Mucosa of descending colon (tissue), 3 donors: ENCODE measurements around the gene NOC2L. TPM values are rescaled to one million over a fixed set of nuclear protein-coding genes. Genes with fewer than 3 reads are reported as not detected.
A peak's percentile ranks its signal among the peaks of the same experiment; 100 is the strongest.

Experiments used
- ATAC-seq: fragments of 200-7000 bp; cut with Tn5 transposase; one replicate; pipeline ENCODE4 v1.9.1; 2020; ENCODE audit warnings: mild to moderate bottlenecking, moderate library complexity
- DNase-seq, 3 donors: peaks; one replicate each; pipeline ENCODE4 v3.0.0-alpha.2; 2020
- H3K36me3 ChIP-seq: fragments of 200-600 bp; one replicate; pipeline ENCODE4 v1.8.0; 2021; ENCODE audit warnings: low read depth, mild to moderate bottlenecking
- H3K4me1 ChIP-seq: fragments of 200-600 bp; one replicate; pipeline ENCODE4 v1.8.0; 2021; ENCODE audit warnings: low read depth, mild to moderate bottlenecking
- H3K4me3 ChIP-seq: fragments of 200-600 bp; one replicate; pipeline ENCODE4 v1.8.0; 2021; ENCODE audit warnings: mild to moderate bottlenecking
- H3K9me3 ChIP-seq: fragments of 200-600 bp; one replicate; pipeline ENCODE4 v1.8.0; 2021; ENCODE audit warnings: mild to moderate bottlenecking
- CTCF ChIP-seq: fragments of 200-600 bp; IDR thresholded peaks from one replicate; pipeline ENCODE4 v1.8.0; 2022; ENCODE audit warnings: antibody characterized with exemption, mild to moderate bottlenecking
- intact Hi-C, 2 donors: fragments of 100-400 bp; cut with DNase I in 1 of 2; cut with micrococcal nuclease in 1 of 2; formaldehyde crosslinking; loops; one replicate each; pipeline versions ENCODE4 v1.11.0 to v1.11.1; 2022; cut with DNase I, micrococcal nuclease
- total RNA-seq, 3 donors: library from RNA; stranded (reverse); fragmentation: NEBNext Ultra II Directional in 2 of 3; extraction: Animal tissue kit (Norgen Biotek cat#: 25700) in 2 of 3; gene quantifications; one replicate each; pipeline versions ENCODE4 v1.2.1 to v1.2.4, GENCODE V29; 2021 to 2023
- donor health status: DM: no; HTN: no; CAD: no; lungs with moderate emphysema.
- donor health status: DM: no; HTN: no; CAD: no.
- donor health status: DM: no; HTN: yes; CAD: no.

Gene NOC2L
- total RNA-seq, 3 donors from 2014 or later: 47.3 to 56.2 (median 54.6) TPM

GRCh38 chr1:985126-985525 is 26.1 kb upstream of the NOC2L start:
- H3K36me3 ChIP-seq: no peaks in the 10 kb centered on the region
- DNase-seq (no peak), ATAC-seq (no peak)
- no peak for TF ChIP-seq CTCF
- no peaks in the 10 kb centered on the region for H3K4me1 ChIP-seq
- intact Hi-C loops: loop anchor here (5.0 to 10.0 kb wide), 2 partner anchors 77 to 80 kb away; no protein-coding TSS in a partner anchor
- no peaks in the 10 kb centered on the region for H3K9me3 ChIP-seq
- no peak overlapping the region for H3K4me3 ChIP-seq

GRCh38 chr1:984476-984814 is 25.4 kb upstream of the NOC2L start:
- no peaks in the 10 kb centered on the region for H3K36me3 ChIP-seq
- no peak for DNase-seq
- no peak for ATAC-seq
- H3K4me1 ChIP-seq: no peaks in the 10 kb centered on the region
- no peak for TF ChIP-seq CTCF
- H3K4me3 ChIP-seq: no peak overlapping the region
- no peaks in the 10 kb centered on the region for H3K9me3 ChIP-seq
- intact Hi-C loops: loop anchor here in 1 of 2 donors (10.0 kb wide), 1 partner anchor 80 kb away; no protein-coding TSS in a partner anchor

DNA sequence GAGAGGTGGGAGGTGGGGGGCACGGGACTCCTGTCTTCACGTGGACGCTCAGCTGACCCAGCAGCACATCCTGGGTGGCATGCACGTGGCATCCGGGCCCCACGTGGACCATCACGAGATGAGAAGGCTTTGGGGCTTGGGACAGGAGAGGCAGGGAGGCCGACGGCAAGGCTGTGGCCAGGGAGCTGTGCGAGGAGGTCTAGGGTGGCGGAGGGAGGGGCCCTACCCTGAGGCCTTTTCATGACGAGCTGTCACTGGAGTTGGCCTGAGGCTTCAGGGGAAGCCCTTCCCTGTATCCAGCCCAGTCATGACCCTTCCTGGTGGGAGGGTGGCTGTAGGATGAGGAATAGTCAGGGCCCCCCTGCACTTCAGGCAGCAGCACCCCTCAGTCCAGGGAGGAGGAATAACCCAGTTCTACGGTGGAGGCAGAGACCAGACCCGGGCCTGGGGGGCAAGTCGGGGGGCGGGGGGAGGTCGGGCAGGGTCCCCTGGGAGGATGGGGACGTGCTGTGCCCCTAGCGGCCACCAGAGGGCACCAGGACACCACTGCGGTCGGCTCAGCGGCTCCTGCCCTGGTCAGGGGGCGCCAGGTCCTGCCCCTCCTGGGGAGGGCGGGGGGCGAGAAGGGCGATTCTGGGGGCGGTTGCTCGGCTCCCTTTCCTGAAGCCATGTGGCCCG is 24.9 kb upstream of the NOC2L start:
- DNase-seq (peak; percentile 59 to 65 (median 63)), ATAC-seq (peak; percentile 73)
- no peaks in the 10 kb centered on the region for H3K4me1 ChIP-seq
- no peaks in the 10 kb centered on the region for H3K9me3 ChIP-seq
- no peaks in the 10 kb centered on the region for H3K36me3 ChIP-seq
- intact Hi-C loops: loop anchor here in 1 of 2 donors (10.0 kb wide), 1 partner anchor 81 kb away; no protein-coding TSS in a partner anchor
- TF ChIP-seq CTCF: peak; percentile 86
- H3K4me3 ChIP-seq: no peak overlapping the region

- DNase-seq (peak in 1 of 3 donors; percentile 17), ATAC-seq (no peak)
- Histone ChIP-seq H3K4me1 (no peaks in the 10 kb centered on the region), H3K4me3 (no peak overlapping the region), H3K9me3 (no peaks in the 10 kb centered on the region), H3K36me3 (no peaks in the 10 kb centered on the region)
- no peak for TF ChIP-seq CTCF
- intact Hi-C loops: loop anchor here in 1 of 2 donors (10.0 kb wide), 1 partner anchor 82 kb away; no protein-coding TSS in a partner anchor
Observed at GRCh38 chr1:982765-983436, 23.8 kb upstream of the NOC2L start.

DNA sequence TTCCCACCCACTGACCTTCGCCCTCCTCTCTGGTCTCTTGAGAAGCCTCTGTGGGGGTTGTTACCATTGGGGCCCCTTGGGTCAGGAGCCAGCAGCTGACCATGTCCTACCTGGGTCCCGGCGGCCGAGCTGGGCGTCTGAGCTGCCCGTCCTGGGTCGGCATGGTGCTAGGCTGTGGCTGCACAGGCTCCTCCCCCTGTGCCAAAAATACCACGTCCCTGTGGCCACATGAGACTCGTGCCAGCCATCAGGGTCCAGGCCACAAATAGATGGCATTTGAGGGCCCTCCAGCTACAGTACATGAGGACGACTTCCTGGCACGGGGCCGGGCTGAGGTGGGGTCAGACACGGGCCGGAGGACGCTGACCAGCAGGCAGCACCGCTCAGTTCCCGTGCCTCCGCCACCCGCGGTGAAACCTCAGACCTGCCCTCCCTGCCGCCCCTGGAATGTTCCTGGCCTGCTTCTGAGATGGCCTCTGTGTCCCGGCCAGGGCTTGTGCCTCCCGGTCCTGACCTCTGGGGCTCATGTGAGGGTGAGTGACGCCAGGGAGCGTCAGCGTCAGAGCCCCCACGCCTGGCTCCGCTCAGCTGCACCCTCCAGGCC is 23.0 kb upstream of the NOC2L start, which contains the start of gene PERM1:
Gene PERM1 (minus strand): TSS at position 139 of the 604 bp plus-strand sequence. CDS start 1,064 bp downstream, outside the sequence.
- no peak for TF ChIP-seq CTCF
- ATAC-seq (no peak), DNase-seq (peak in 1 of 3 donors; percentile 21)
- Histone ChIP-seq H3K4me3 (no peak within 1 kb of the TSS), H3K4me1 (no peaks in the 10 kb centered on the region), H3K36me3 (no peaks in the 10 kb centered on the region), H3K9me3 (no peaks in the 10 kb centered on the region)
- intact Hi-C loops: loop anchor here in 1 of 2 donors (10.0 kb wide), 1 partner anchor 83 kb away; no protein-coding TSS in a partner anchor
